Activated CD8-positive, alpha-beta memory T cell treated with anti-CD3 and anti-CD28 coated beads for 24 hours (primary cell): ENCODE results near the gene UBE2J1.

Experiments
- DNase-seq: peaks from one replicate; pipeline ENCODE4 v3.0.0-alpha.2; 2020

The UBE2J1 gene

DNA sequence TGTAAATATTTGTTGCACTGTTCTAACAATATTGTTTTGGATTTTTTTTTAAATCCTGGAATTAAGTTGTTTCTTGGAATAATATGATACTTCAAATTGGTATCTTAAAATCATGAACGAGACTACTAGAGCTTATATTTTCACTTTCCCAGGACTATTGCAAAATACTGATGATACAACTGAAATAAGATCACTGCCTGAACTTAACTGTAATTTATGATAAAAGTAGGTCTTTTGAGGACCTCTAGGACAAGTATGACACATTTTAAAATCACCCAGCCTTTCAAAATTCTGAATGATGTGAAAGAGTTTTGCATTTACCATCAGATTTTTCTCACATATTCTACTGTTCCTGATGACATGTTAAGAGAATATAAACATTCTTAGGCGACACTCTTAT is 8.6 kb upstream of the UBE2J1 start:
- no peak for DNase-seq

DNA sequence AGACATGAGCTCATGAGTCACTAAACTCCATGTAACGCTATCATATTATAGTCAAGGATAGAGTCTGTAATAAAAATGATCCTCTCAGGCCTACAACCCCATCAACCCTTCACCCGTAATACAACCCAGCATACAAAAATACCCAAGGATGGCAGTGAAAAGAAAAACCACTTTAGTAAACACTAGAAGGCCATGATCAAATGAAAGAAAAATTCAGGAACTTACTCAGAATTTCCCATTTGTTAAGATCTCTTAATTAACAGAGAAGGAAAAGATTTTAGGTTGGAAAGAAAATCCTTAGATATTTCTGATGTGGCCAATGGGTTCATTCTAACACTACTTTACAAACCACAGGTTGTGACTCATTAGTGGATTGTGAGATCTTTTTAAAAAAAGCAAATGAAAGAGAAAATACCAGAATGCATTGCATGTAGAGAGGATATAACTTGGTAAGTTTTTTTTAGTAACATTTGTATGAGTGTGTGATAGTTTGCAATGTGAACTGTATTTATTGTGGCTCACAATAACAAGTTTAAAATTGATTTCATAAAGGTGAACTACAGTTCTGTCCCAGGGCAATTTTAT is 8.0 kb upstream of the UBE2J1 start:
- no peak for DNase-seq

DNA sequence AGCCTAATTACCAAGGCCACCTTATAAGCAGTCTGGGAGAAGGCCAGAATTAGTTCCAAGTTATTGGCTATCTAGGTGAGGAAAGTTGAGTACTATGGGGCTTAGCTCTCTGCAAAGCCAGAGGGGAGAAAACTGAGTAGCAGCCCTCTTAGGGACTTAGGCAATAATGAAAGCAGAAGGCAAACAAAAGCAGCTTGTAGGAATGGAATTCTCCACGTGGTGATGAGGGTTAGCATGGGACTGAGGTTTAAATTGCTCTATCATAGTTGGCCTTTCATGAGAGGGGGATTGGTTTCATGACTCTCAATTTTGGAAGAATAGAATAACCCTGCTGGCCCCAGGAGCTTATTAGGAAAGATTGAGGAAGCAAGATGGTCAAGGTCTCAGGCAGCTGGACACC is 7.0 kb upstream of the UBE2J1 start:
- no peak for DNase-seq

DNA sequence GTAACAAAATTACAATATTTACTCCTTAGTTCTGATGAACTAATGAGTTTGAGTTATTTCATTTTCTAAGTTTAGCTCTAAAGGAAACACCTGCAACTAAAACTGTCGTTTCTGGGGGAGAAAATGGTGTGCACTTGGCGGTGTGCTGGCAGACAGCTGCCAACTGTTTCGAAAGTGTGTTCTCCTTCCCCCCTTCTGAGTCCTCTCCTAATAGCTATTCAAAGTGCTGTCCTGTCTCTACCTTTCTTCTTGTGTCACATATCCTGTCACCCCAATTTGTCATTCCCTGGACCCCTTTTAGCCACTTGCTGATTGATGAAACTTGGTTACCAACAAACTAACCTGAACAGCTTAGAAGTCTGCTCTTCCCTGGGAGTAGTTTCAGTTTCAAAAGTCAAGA is 4.9 kb upstream of the UBE2J1 start:
- DNase-seq: no peak

DNA sequence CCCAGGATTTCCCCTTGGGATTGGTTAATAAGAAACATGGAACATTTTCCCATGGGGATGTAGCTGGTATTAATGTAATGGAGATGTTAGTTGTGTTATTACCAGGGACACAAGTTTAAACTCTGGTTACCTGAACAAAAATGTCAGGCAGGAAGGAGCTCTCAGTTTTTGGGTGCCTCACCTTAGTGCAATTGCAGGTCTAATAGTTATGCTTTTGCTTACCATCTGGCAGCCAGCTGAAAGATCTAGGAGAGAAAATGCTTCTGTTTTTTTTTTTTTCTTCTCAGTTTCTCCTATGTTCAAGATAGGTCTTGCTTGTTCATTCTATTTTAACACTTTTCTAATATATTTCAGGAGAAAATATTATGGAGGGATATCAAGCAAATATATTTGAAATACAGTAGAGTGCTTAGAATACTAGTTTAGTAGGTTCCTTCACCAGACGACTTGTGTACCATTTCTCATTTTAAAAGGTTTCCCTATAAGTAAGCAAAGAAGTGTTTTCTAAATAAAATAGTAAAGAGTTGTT is 4.2 kb upstream of the UBE2J1 start:
- no peak for DNase-seq

DNA sequence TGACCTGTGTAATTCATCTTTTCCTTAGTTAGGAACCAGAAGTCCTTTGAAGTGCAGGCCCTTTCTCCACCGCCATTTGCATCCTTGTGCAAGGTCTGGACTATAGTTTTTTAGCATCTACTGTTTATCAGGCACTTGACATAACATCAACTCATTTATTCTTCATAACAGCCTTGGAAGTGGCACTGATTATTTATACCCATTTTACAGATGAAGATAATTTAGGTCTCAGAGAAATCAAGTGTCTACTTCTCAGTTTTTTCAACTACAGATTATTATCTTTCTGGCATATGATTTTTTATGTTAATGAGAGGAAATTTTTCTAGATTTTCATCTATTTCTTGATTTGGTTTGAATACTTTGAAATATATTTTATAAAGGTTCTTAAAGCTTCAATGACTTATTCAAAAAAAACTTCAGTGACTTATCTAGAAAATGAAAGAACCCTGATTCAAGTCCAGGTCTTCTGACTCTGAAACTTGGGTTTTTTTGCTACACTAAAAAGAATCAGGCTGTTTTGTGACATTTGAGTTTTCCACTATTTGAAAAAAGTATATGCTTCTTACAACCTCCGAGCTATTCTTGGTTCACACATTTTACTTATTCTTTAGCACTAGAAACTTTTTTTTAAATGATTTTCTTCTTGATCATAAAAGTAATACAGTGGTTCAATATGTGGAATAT is 3.1 kb upstream of the UBE2J1 start:
- DNase-seq: no peak

DNA sequence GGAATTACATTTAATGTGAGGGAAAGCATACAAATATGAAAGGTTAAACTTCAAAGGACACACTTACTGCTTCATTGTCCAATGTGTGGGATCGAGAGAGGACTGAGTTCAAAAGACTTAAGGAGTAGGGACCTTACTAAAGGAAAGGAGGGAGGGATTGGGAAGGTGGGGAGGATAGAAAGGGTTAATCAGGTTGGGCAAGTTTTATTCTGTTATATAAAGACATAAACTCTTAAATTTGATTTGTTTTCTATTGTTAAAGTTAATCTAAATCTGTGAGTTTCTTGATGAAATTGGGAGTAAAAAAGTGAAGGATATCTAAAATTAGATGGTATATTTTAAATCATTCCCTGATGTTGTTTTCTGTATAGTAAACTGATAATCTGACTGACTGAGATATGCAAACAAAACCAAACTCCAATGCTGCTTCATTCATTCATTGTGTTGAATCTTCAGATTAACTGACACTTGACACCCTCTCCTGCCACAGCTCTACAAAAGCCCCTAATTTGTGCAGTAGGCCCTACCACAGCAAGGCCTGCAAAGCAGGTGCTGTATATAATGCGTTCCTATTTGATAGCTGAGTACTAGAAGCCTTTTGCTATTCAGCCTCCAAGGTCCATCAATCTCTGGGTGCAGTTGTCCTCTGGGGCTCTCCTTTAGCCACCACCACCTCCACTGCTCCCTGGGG is 1.3 kb upstream of the UBE2J1 start:
- DNase-seq: no peak

DNA sequence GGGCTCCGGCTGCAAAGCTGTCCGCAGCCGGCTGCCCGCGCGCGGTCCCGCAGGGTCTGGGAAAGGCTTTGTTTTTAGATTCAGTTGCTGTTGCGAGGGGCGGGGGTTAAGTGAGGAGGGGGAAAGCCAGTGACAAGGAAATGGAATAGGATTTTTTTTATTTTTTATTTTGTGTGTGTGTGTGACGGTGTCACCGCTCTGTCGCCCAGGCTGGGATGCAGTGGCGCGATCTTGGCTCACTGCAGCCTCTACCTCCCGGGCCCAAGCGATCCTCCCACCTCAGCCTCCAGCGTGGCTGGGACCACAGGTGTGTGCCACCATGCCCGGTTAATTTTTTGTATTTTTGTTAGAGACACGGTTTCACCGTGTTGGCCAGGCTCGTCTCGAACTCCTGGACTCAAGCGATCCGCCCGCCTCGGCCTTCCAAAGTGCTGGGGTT is 615 bp upstream of the UBE2J1 start:
- no peak for DNase-seq

DNA sequence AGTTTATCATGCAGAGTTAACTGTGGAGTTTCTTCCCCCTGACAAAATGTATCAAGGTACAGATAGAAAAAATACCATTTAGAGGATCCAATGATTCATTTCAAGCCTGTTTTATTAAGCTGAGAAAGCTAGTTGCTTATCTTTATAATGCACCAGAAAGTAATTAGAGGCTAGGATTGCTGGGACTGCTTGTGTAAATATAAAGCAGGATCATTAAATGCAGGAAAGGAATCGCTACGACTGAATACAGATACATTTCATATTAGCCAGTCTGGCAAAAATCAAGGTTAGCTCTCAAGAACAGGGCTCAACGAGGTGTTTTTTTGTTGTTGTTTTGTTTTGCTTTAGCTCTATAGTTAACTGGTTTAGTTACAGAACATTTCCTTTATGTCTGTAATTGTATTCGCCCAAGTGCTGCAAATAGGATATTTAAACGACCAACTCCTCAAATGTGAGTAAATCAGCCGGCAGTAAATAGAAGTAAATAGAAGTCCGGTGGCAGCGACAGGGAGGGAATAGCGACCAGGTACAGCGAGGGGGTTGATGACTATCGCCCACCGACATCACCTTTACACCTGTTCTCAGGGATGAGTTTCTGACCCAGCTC is 748 bp downstream of the UBE2J1 start:
- no peak for DNase-seq

DNA sequence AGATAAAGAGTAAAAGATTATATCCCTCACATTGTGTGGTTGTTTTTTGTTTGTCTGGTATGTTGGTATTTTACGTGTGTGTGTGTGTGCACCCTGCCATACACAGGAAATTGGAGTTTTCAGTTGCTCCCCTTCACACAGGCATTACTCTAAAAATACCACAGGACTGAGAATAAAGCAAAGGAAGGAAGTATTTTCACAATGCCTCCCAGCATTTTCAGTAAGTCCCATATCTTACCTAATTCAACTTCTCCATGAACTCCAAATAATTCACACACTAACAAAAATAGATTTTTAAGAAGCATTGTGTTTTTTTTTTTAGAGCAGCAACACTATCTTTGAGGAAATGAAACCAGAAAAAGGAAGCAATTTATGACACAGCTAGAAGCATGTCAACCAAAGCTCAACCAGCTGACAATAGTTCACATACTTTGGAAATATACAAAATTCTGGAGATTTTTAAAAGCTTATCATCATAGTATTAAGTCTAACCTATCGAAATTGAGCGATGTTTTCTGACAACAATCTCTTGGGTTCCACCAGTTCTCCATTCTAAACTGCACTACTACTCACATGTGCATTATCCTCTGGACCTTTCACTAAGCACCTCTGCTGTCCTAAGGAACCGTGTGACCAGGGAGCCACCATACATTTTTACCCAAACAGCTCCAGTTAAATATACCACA is 2.1 kb downstream of the UBE2J1 start:
- no peak for DNase-seq

DNA sequence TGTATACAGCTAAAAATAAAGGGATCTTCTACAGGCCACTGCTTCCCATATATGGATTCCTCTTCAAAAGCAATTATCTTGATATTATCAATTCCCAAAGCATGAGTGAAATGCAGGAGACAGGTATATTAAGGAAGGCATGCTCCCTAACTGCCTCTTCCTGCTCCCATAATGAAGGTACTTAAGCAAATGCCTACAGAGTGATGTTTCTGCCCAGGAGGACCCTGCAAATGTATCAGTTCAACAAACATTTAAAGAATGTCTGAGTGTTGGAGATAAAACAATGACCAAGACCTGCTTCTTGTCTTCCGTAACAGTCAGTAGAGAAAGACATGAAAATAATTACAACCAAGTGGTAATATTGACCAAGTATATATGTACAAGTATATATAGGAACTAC is 4.2 kb downstream of the UBE2J1 start:
- DNase-seq: no peak

DNA sequence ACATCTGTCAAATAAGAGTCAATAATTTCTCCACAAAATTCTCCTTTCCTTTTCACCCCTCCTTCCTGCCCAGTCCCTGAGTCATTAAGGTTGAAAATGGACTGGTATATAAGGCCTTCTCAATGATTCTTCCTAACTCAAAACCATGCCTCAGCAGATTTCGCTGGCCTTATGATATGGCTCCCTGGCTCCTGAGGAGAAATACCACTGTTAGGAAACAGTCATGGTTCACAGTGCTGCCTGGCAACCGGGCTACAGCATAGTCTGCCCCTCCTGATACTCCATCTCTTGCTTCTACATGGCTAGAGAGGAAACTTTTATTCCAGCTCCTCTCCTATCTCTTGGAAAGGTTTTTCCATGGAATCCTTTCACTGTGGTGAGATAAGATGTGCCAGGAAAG is 4.7 kb downstream of the UBE2J1 start:
- no peak for DNase-seq

DNA sequence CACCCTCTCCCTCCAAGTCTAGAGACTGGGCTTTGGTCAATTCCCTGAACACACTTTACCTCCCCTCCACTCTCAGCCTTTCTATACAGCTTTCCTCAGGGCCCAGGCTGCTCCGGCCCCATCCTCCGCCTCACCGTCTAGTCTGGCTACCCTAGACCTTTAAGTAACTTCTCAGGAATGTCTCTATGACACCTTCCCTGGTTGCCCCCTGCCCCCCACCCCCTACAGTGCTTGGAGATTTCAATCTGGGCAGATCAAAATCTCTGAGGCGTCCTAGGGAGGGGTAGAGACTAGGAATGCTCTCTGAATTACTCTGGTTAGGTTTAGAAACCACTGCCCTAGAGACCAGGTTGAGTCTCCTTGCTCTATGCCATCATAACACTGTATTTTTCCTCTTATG is 6.1 kb downstream of the UBE2J1 start:
- no peak for DNase-seq

DNA sequence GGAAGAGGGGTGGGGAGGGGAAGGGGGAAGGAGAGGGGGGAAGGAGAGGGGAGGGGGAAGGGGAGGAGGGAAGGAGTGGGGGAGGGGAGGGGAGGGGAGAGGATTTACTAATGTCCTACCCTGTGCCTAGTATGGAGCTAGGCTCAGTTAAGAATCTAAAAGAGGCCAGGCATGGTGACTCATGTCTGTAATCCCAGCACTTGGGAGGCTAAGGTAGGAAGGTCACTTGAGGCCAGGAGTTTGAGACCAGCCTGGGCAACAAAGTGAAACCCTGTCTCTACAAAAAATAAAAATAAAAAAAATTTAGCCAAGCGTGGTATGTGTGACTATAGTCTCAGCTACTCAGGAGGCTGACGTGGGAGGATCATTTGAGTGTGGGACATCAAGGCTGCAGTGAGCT is 13.0 kb downstream of the UBE2J1 start:
- no peak for DNase-seq

DNA sequence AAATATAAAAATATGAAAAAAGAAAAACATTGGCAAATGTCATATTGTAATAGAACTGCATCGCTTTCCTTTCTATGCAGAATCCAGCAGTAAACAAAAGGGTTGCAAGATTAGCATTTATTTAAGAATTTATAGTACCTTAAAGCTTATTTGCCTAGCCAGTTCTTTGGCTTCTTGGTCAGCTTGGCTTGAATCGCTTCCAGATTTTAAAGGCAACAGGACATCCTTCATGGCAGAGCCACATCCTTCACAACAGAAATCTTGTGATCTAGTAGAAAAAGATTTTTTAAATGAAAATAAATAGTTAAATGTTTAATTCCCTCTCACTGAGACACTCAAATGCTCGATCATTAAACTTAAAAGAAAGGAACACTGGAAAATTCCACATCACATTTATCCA is 17.4 kb downstream of the UBE2J1 start:
- no peak for DNase-seq

DNA sequence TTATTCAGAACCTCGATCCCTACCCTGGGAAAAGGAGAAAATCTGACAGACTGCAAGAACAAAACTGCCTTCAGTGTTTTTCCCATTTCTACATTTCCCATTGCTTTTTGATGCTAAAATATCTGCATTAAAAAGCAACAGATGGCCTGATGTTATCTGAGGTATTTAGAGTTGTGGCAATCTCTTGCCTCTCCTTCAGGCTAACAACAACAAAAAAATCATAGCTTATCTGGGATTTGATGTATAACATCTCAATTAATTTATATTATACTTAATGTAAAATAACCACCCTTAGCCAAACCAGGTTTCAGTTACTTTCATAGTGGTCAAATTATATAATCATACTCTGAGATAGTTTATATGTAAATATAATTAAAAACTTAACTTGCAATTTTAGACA is 21.6 kb downstream of the UBE2J1 start:
- DNase-seq: no peak

DNA sequence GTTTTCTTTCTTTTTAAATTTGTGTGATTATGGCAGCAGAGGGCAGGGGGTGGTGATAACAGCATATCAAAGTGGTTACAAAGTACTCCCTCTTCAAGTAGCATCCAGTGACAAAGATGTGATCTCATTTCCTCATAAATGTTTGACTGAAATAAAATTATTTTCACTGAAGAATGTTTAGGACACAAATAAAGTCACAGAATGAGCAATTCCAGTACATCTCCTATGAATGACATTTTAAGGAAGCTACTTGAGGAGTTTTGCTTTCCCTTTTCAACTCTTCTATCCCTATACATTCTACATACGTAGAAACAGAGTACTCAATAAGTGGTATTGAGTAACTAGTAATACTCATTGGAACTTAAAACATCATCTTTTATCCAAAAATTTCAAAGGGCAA is 23.5 kb downstream of the UBE2J1 start:
- DNase-seq: no peak

DNA sequence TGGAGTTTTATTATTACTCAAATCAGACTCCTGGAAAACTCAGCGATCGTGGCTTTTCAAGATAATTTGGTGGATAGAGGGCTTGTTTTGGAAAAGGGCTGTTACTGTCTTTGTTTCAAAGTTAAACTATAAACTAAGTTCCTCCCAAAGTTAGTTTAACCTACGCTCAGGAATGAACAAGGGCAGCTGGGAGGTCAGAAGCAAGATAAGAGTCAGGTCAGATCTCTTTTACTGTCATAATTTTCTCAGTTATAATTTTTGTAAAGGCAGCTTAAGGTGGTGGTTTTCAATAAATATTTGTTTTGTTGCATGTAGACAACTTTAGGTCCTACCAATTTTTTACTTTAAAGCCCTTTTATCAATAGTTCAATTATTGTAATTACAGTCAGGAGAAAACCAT is 28.2 kb downstream of the UBE2J1 start:
- DNase-seq: no peak

DNA sequence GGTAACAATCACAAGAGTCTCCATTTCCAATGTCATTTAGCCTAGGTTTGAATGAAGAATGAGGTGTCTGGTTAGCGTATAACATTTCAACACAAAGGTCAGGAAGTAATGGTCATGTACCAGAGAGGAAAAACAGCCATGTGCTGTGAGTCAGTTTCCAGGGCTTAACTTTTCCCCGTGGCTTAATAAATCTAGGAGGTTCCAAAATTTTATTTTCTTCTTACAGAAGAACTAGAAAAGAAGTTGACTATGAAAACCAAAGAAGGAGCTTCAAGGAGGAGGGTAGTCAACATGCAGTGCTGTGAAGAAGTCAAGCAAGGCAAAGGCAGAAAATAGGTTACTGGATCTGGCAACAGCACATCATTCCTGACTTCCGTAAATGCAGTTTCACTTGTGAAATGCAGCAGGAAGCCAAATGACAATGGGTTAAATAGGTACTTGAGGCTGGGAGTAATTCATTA is 29.0 kb downstream of the UBE2J1 start:
- DNase-seq: no peak

DNA sequence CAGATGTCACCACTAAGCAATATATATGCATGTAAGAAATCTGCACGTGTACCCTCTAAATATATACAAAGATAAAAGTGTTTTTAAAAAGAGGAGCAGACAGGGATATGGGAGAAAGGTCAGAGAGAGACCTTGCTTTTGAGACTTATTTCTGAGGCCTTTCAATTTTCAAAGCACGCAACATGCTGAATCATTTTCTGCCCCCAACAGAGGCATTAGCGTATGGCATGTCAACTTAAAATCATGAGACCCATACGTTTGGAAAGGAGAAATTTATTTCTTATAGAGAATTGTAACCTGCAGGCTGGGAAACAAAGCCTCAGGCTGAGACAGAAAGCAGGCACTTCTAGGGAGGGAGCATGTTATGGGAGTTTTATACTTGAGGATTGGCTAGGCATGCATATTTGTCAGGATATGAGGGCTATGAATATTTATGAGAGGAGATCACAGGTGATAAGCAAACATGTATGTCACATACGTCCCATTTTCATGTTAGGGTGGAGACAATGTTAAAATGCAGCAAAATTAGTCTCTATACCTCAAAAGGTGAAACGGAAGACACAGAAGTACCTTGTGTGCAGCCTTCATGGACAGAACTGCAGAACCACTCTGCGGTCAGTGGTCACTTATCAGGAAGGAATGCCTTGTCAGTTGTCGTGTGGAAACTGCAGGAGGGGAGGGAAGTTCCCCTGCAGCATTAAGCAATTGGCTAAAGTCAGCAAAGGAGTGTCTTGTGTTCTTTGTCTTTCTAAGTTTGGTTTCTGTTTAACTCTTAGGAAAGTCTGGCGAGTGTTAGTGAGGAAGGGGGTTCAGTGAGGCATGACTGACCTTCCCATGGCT is 31.2 kb downstream of the UBE2J1 start:
- DNase-seq: no peak

DNA sequence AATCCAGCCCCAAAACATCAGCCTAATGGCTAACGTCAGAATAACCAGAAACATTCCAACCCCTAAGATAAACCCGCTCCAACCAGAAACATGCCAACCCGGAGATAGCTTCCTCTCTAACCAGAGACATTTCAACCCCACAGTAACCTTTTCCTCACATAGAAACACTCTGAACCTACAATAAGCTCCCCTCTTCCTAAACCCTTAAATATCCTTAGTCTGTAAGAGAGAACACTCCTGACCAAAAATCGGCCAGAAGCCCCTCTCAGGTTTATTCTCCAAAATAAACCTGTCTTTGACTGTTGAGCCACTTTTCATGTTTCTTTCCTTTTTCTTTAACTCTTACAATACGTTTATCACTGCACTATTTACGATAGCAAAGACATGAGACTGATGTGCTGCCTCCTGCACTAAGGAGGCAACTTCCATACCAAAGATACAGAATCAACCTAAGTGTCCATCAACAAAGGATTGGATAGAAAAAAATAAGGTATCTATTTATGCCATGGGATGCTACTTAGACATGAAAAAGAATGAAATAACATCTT is 32.4 kb downstream of the UBE2J1 start:
- no peak for DNase-seq

DNA sequence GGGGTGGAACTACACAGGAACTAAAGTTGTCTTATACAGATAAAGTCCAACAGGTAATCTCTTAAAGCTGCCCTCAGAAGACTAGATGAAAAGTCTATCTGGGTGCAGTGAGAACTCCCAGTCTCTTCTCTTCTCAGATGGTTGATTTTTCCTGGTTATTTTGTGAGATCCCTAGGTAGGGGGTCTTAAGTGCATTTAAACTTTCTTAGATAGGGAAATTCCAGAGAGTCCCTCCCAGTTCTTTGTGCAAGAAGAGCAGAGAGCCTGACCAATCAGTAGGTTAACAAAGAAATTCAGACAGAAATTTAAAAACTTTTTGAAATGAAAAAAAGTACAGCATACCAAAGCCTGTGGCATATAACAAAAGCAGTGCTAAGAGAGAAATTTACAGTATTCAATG is 35.5 kb downstream of the UBE2J1 start:
- no peak for DNase-seq
